ENCODE results near the gene COG3.

The COG3 gene

GRCh38 chr13:45472171-45472705, 7.5 kb downstream of the COG3 start:
- Histone ChIP-seq H3K79me2 (ENCODE audit: low read length) (peaks cover 52% of the 10 kb centered on the region), H3K9ac (ENCODE audit: low read length) (no peak overlapping the region), H3K4me2 (ENCODE audit: low read depth, low read length) (no peak overlapping the region), H3K27me3 (replicated peaks; ENCODE audit: insufficient read depth, low read length) (no peaks in the 10 kb centered on the region), H3K36me3 (replicated peaks; ENCODE audit: insufficient read depth, low read length) (no peaks in the 10 kb centered on the region), H3K27ac (ENCODE audit: low read length) (no peak overlapping the region), H3K9me3 (replicated peaks; ENCODE audit: insufficient read depth, low read length) (no peaks in the 10 kb centered on the region), H3K4me1 (ENCODE audit: low read length) (peaks cover 4% of the 10 kb centered on the region; the same call in 1 of the 2 replicates), H3F3A (ENCODE audit: insufficient read depth, low read length) (no peaks in the 10 kb centered on the region), H4K20me1 (ENCODE audit: insufficient read depth, low read length) (no peaks in the 10 kb centered on the region; the same call in 1 of the 2 replicates), H3K9me2 (replicated peaks; ENCODE audit: insufficient read depth, low read length) (no peaks in the 10 kb centered on the region), H2AFZ (ENCODE audit: low read length) (no peak overlapping the region), H3K4me3 (ENCODE audit: low read length) (no peak overlapping the region)
- no peak for DNase-seq
- TF ChIP-seq CTCF (IDR thresholded peaks at IDR 0.05; ENCODE audit: low read length): no peak
- no peak for TF ChIP-seq EZH2 (optimal IDR thresholded peaks at IDR 0.05; ENCODE audit: low read depth, low read length)
- TF ChIP-seq EZH2phosphoT487 (IDR thresholded peaks at IDR 0.05; ENCODE audit: low read length): no peak

GRCh38 chr13:45473627-45474026, 8.9 kb downstream of the COG3 start:
- no peak overlapping the region for H3K27ac ChIP-seq (ENCODE audit: low read length)
- no peaks in the 10 kb centered on the region; the same call in 1 of the 2 replicates for H4K20me1 ChIP-seq (ENCODE audit: insufficient read depth, low read length)
- no peaks in the 10 kb centered on the region for H3K27me3 ChIP-seq (replicated peaks; ENCODE audit: insufficient read depth, low read length)
- H3K79me2 ChIP-seq (ENCODE audit: low read length): peaks cover 48% of the 10 kb centered on the region
- H3K4me3 ChIP-seq (ENCODE audit: low read length): no peak overlapping the region
- H3K9ac ChIP-seq (ENCODE audit: low read length): no peak overlapping the region
- no peak overlapping the region for H2AFZ ChIP-seq (ENCODE audit: low read length)
- DNase-seq: no peak
- H3K36me3 ChIP-seq (replicated peaks; ENCODE audit: insufficient read depth, low read length): no peaks in the 10 kb centered on the region
- no peaks in the 10 kb centered on the region for H3K9me3 ChIP-seq (replicated peaks; ENCODE audit: insufficient read depth, low read length)
- H3K4me2 ChIP-seq (ENCODE audit: low read depth, low read length): no peak overlapping the region
- H3F3A ChIP-seq (ENCODE audit: insufficient read depth, low read length): no peaks in the 10 kb centered on the region
- TF ChIP-seq EZH2phosphoT487 (IDR thresholded peaks at IDR 0.05; ENCODE audit: low read length): no peak
- no peak for TF ChIP-seq CTCF (IDR thresholded peaks at IDR 0.05; ENCODE audit: low read length)
- TF ChIP-seq EZH2 (optimal IDR thresholded peaks at IDR 0.05; ENCODE audit: low read depth, low read length): no peak
- no peaks in the 10 kb centered on the region for H3K9me2 ChIP-seq (replicated peaks; ENCODE audit: insufficient read depth, low read length)
- H3K4me1 ChIP-seq (ENCODE audit: low read length): peaks cover 4% of the 10 kb centered on the region; the same call in 1 of the 2 replicates

- Histone ChIP-seq H2AFZ (ENCODE audit: low read length) (no peak overlapping the region), H3K4me3 (ENCODE audit: low read length) (no peak overlapping the region), H3K27ac (ENCODE audit: low read length) (no peak overlapping the region), H3K4me1 (ENCODE audit: low read length) (peaks cover 4% of the 10 kb centered on the region; the same call in 1 of the 2 replicates), H3K4me2 (ENCODE audit: low read depth, low read length) (no peak overlapping the region), H3K9ac (ENCODE audit: low read length) (no peak overlapping the region), H4K20me1 (ENCODE audit: insufficient read depth, low read length) (no peaks in the 10 kb centered on the region; the same call in 1 of the 2 replicates), H3F3A (ENCODE audit: insufficient read depth, low read length) (no peaks in the 10 kb centered on the region), H3K27me3 (replicated peaks; ENCODE audit: insufficient read depth, low read length) (no peaks in the 10 kb centered on the region), H3K9me2 (replicated peaks; ENCODE audit: insufficient read depth, low read length) (no peaks in the 10 kb centered on the region), H3K36me3 (replicated peaks; ENCODE audit: insufficient read depth, low read length) (no peaks in the 10 kb centered on the region), H3K79me2 (ENCODE audit: low read length) (peaks cover 43% of the 10 kb centered on the region), H3K9me3 (replicated peaks; ENCODE audit: insufficient read depth, low read length) (no peaks in the 10 kb centered on the region)
- TF ChIP-seq EZH2phosphoT487 (IDR thresholded peaks at IDR 0.05; ENCODE audit: low read length) (no peak), CTCF (IDR thresholded peaks at IDR 0.05; ENCODE audit: low read length) (no peak), EZH2 (optimal IDR thresholded peaks at IDR 0.05; ENCODE audit: low read depth, low read length) (no peak)
- DNase-seq: no peak
These were observed 10.1 kb downstream of the COG3 start for GRCh38 chr13:45474584-45475454.

Data from MM.1S (cell line).